ENCODE measurements around the gene PLEKHG1.

The PLEKHG1 gene

GRCh38 chr6:150599199-150600009, at the start of gene PLEKHG1:
PLEKHG1 (plus strand) TSS chr6:150599885; CDS start chr6:150733682, 133,797 bp downstream.
- peak; percentile 39 for DNase-seq

- no peak for DNase-seq
These were observed 49.4 kb upstream of the PLEKHG1 start for GRCh38 chr6:150550244-150550643.

GRCh38 chr6:150557043-150557599, 42.6 kb upstream of the PLEKHG1 start:
- DNase-seq = no peak

- no peak for DNase-seq
These were observed 39.4 kb upstream of the PLEKHG1 start for GRCh38 chr6:150560004-150560883.

GRCh38 chr6:150560884-150561219, 38.8 kb upstream of the PLEKHG1 start:
- no peak for DNase-seq

- no peak for DNase-seq
These were observed 33.7 kb upstream of the PLEKHG1 start for GRCh38 chr6:150565945-150566344.

GRCh38 chr6:150566486-150566885, 33.2 kb upstream of the PLEKHG1 start:
- DNase-seq = no peak

- no peak for DNase-seq
These were observed 32.3 kb upstream of the PLEKHG1 start for GRCh38 chr6:150567380-150567779.

GRCh38 chr6:150567823-150568383, 31.8 kb upstream of the PLEKHG1 start:
- no peak for DNase-seq

- no peak for DNase-seq
These were observed 31.1 kb upstream of the PLEKHG1 start for GRCh38 chr6:150568560-150568959.

- DNase-seq = no peak
These were observed 30.5 kb upstream of the PLEKHG1 start for GRCh38 chr6:150569161-150569560.

GRCh38 chr6:150573041-150573681, 26.5 kb upstream of the PLEKHG1 start:
- DNase-seq = no peak

- DNase-seq = no peak
These were observed 23.8 kb upstream of the PLEKHG1 start for GRCh38 chr6:150575836-150576235.

GRCh38 chr6:150576651-150577226, 22.9 kb upstream of the PLEKHG1 start:
- no peak for DNase-seq

- DNase-seq = no peak
These were observed 20.1 kb upstream of the PLEKHG1 start for GRCh38 chr6:150579611-150580010.

- no peak for DNase-seq
These were observed 19.2 kb upstream of the PLEKHG1 start for GRCh38 chr6:150580489-150580888.

GRCh38 chr6:150584065-150584464, 15.6 kb upstream of the PLEKHG1 start:
- no peak for DNase-seq

- no peak for DNase-seq
These were observed 15.1 kb upstream of the PLEKHG1 start for GRCh38 chr6:150584596-150584995.

- no peak for DNase-seq
These were observed 12.8 kb upstream of the PLEKHG1 start for GRCh38 chr6:150586850-150587359.

- no peak for DNase-seq
These were observed 12.0 kb upstream of the PLEKHG1 start for GRCh38 chr6:150587637-150588036.

GRCh38 chr6:150588888-150589499, 10.7 kb upstream of the PLEKHG1 start:
- no peak for DNase-seq

GRCh38 chr6:150589852-150590251, 9.8 kb upstream of the PLEKHG1 start:
- DNase-seq = no peak

Data from stimulated activated CD4-positive, alpha-beta T cell treated with anti-CD3 and anti-CD28 coated beads, Interleukin-12 subunit alpha, Interleukin-12 subunit beta, amount 100 ng/mL, for 4 hours (primary cell).